MCF 10A (cell line): ENCODE results near the gene SMARCE1. TPM values are rescaled to one million over a fixed set of nuclear protein-coding genes. Genes with fewer than 3 reads are reported as not detected.

Source experiments
- BruUV-seq: library from RNA; stranded (reverse); fragments of 400-500 nt; replicated peaks from 2 replicates; lab custom pipeline; 2021; lab: Mats Ljungman, UMichigan
- CTCF ChIA-PET: fragments of 300-600 bp; sonication (Branson Sonifier 250); formaldehyde crosslinking; extraction: SDS; loops from one replicate; lab custom pipeline; 2021; ENCODE audit warnings: antibody characterized with exemption, inconsistent platforms; lab: Yijun Ruan, JAX
- POLR2A ChIA-PET: fragments of 300-600, 350-650 bp; sonication (Branson Sonifier 250); formaldehyde crosslinking; extraction: SDS; loops from one replicate; lab custom pipeline; 2020; ENCODE audit warnings: antibody characterized with exemption, inconsistent platforms; lab: Yijun Ruan, JAX
- DNase-seq: peaks from one replicate; pipeline ENCODE4 v3.0.0-alpha.2; 2018; ENCODE audit not compliant: unreplicated experiment
- H3K27ac Mint-ChIP-seq: one replicate; pipeline ENCODE4 v1.8.0; 2022; ENCODE audit warnings: mild to moderate bottlenecking, low read depth, mixed read lengths; ENCODE audit not compliant: unreplicated experiment
- H3K27me3 Mint-ChIP-seq: one replicate; pipeline ENCODE4 v1.8.0; 2022; ENCODE audit warnings: mixed read lengths; ENCODE audit not compliant: insufficient read depth, unreplicated experiment
- H3K36me3 Mint-ChIP-seq: one replicate; pipeline ENCODE4 v1.8.0; 2022; ENCODE audit warnings: mild to moderate bottlenecking, moderate library complexity, mixed read lengths; ENCODE audit not compliant: insufficient read depth, unreplicated experiment
- H3K4me1 Mint-ChIP-seq: one replicate; pipeline ENCODE4 v1.8.0; 2022; ENCODE audit warnings: mixed read lengths; ENCODE audit not compliant: insufficient read depth, unreplicated experiment
- H3K4me3 Mint-ChIP-seq: one replicate; pipeline ENCODE4 v1.8.0; 2022; ENCODE audit warnings: mild to moderate bottlenecking, moderate library complexity, mixed read lengths; ENCODE audit not compliant: unreplicated experiment
- H3K9me3 Mint-ChIP-seq: one replicate; pipeline ENCODE4 v1.8.0; 2022; ENCODE audit warnings: mixed read lengths; ENCODE audit not compliant: unreplicated experiment
- CTCF ChIP-seq: fragments of 200-600 bp; IDR thresholded peaks from one replicate; pipeline ENCODE4 v1.8.0; 2022; ENCODE audit warnings: antibody characterized with exemption, mild to moderate bottlenecking; ENCODE audit not compliant: unreplicated experiment
- intact Hi-C: fragments of 100-400 bp; cut with micrococcal nuclease; formaldehyde crosslinking; loops from 2 replicates; pipeline ENCODE4 v1.14.1; 2022
- total RNA-seq: library from RNA; stranded (reverse); gene quantifications from 2 replicates; pipeline ENCODE4 v1.2.3, GENCODE V29; 2022

SMARCE1 gene
- total RNA-seq, 1 experiment from 2014 or later, result 128 TPM

- peak; percentile 73 for DNase-seq
- CTCF ChIA-PET, result interaction anchor here (0.5 to 4.6 kb wide), 29 partner anchors 9 to 1194 kb away, joined by 3 to 68 read pairs (median 4); partner anchors contain the start of gene KRT28
- no peaks in the 10 kb centered on the region for H3K4me1 Mint-ChIP-seq
- H3K36me3 Mint-ChIP-seq, result peaks cover 6% of the 10 kb centered on the region
- no peaks in the 10 kb centered on the region for H3K9me3 Mint-ChIP-seq
- intact Hi-C loops, result loop anchor here (1.0 to 2.0 kb wide), 2 partner anchors 104 to 177 kb away; no protein-coding TSS in a partner anchor
- H3K4me3 Mint-ChIP-seq, result no peak overlapping the region
- peaks cover 56% of the 10 kb centered on the region for H3K27me3 Mint-ChIP-seq
- no peak overlapping the region for H3K27ac Mint-ChIP-seq
- POLR2A ChIA-PET, result interaction anchor here (0.6 to 1.1 kb wide), 4 partner anchors 11 to 286 kb away, joined by 3 to 7 read pairs (median 4); partner anchors contain the start of gene SMARCE1
- TF ChIP-seq CTCF, result peak; percentile 75
- no TSS peak for BruUV-seq
Observed at GRCh38 chr17:40615068-40615840, 32.4 kb downstream of the SMARCE1 start.

GRCh38 chr17:40614431-40615067 is 33.1 kb downstream of the SMARCE1 start:
- intact Hi-C loops, result loop anchor here (1.0 to 2.0 kb wide), 2 partner anchors 104 to 178 kb away; no protein-coding TSS in a partner anchor
- Mint-ChIP-seq H3K27ac (no peak overlapping the region), H3K36me3 (peaks cover 6% of the 10 kb centered on the region), H3K27me3 (peaks cover 62% of the 10 kb centered on the region), H3K4me1 (no peaks in the 10 kb centered on the region), H3K4me3 (no peak overlapping the region), H3K9me3 (no peaks in the 10 kb centered on the region)
- ChIA-PET CTCF (interaction anchor here (0.6 to 4.6 kb wide), 17 partner anchors 10 to 1194 kb away, joined by 3 to 68 read pairs (median 3); partner anchors contain the start of gene KRT28), POLR2A (interaction anchor here (0.7 kb wide), 1 partner anchor 286 kb away, joined by 5 read pairs; no protein-coding TSS in a partner anchor)
- no peak for TF ChIP-seq CTCF
- no TSS peak for BruUV-seq
- no peak for DNase-seq

GRCh38 chr17:40613467-40614154 is 34.0 kb downstream of the SMARCE1 start:
- Mint-ChIP-seq H3K9me3 (no peaks in the 10 kb centered on the region), H3K4me1 (no peaks in the 10 kb centered on the region), H3K27ac (no peak overlapping the region), H3K27me3 (peaks cover 68% of the 10 kb centered on the region), H3K4me3 (no peak overlapping the region), H3K36me3 (peaks cover 6% of the 10 kb centered on the region)
- intact Hi-C loops, result loop anchor here (2.0 kb wide), 1 partner anchor 105 kb away; no protein-coding TSS in a partner anchor
- no peak for DNase-seq
- ChIA-PET CTCF (interaction anchor here (0.5 to 4.6 kb wide), 5 partner anchors 11 to 1189 kb away, joined by 3 to 68 read pairs (median 4); no protein-coding TSS in a partner anchor), POLR2A (interaction anchor here (0.6 kb wide), 2 partner anchors 33 to 150 kb away, joined by 3 read pairs; no protein-coding TSS in a partner anchor)
- no peak for TF ChIP-seq CTCF
- no TSS peak for BruUV-seq
